Hair follicle dermal papilla cell (primary cell): ENCODE results near the gene SNCG. TPM values are rescaled to one million over a fixed set of nuclear protein-coding genes. Genes with fewer than 3 reads are reported as not detected.

Experiments
- small RNA-seq: library from RNA; depleted of rRNA; stranded (forward); fragments of <200 nt; gene quantifications from one replicate; pipeline ENCODE3, GENCODE V24; 2012
- total RNA-seq: library from RNA; depleted of rRNA; stranded (reverse); fragments of >200 nt; gene quantifications from 2 replicates; pipeline ENCODE4 v1.2.3, GENCODE V29; 2012

SNCG gene
- total RNA-seq: 1.5 and 3.2 TPM in 2 replicates

DNA sequence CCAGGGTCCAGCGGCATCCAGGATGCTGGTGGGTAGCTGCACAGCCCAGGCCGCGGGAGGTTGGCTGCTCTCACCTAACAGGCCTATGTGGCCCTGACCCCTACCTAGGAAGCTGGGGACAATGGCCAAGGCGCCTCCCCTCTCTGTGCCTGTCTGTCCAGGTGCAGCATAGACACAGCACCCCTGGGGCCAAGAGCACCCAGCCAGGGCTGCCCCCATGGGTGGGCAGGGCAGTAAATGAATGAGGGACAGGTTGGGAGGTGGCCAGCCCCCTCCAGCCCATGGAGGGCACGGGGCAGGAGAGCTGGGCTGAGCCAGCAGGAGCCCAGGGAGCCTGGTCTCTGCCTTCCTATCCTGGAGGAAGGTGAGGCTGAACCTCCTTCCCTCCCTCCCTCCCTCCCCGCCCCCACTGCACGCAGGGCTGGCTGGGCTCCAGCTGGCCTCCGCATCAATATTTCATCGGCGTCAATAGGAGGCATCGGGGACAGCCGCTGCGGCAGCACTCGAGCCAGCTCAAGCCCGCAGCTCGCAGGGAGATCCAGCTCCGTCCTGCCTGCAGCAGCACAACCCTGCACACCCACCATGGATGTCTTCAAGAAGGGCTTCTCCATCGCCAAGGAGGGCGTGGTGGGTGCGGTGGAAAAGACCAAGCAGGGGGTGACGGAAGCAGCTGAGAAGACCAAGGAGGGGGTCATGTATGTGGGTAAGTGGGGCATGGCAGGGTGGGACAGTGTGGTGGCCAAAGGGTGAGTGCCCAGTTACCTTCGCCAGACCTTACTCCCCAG is at the start of gene SNCG:
SNCG (plus strand) TSS at position 484 of the 785 bp plus-strand sequence; CDS start at position 583, 99 bp downstream.

DNA sequence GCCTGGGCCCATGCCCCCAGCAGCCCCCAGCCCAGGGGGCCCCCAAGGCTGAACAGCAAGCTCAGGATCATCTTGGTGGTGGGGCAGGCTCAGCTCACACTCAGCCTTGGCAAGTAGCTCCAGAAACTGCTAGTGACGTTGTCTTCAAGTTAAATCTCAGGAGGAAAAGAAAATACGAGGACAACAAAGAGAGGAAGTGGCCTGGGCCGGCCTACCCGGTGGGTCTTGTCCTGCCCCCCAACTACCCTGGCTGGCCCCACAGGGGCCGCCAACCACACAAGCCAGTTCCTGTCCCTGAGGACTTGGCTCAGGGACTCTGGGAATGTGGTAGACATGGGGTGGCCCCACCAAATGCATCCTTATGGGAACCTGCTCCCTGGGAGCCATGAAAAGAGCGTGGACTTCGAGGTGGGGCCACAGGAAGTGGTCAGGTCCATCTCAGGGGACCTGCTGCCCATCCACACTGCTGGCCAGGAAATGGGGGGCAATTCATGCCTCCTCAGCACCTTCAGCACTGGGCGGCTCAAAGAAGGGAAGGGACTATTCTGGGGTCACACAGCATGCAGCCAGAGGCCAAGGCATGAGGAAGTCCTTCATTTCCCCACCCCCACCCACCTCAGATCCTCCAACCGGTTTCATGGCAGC is 806 bp upstream of the SNCG start, which contains the start of gene MMRN2:
MMRN2 (minus strand) TSS at position 145 of the 645 bp plus-strand sequence; CDS start at position 71, 74 bp downstream.

DNA sequence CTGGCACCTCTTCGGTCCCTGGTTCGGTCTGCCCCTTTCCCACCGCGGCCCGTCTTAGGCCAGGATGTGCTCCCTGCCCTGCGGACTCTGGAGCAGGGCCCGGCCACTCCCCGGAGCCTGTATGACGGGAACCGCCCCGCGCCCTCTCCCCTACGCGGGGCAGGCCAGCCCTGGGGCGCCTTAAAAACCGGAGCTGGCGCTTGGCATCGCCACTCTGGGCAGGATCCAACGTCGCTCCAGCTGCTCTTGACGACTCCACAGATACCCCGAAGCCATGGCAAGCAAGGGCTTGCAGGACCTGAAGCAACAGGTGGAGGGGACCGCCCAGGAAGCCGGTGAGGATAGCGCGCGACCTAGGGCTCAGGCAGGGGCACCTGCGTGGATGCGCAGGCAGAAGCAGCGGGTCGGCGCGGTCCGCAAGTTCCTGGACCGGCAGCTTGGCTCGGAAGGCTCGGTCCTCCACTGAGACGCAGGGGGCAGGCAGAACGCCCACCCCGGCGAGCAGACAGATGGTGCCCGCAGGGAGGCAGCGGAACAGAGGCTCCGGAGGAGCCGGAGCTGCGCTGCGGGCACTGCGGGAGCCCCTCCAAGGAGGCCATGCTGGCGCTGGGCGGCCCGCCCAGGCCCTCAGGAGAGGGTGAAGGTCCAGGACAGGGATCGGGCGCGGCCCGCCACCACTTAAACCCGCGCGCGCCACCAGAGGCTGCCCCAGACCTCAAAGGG is 10.0 kb downstream of the SNCG start, which contains the start of gene ADIRF:
ADIRF (plus strand) TSS at position 212 of the 723 bp plus-strand sequence; CDS start at position 275, 63 bp downstream.

Small RNAs within 50 kb of the gene (small RNA-seq; reads per million reads assigned to genes)
- gene BMS1P3: not detected

Other genes with a start within 250 kb of the SNCG start
- gene BMPR1A, start 202.0 kb upstream of the SNCG start, total RNA-seq: 72.3 and 87.5 TPM in 2 replicates
- 1.5 and 1.6 TPM in 2 replicates for gene MMRN2, start 984 bp upstream of the SNCG start, total RNA-seq
- gene ADIRF, start 9.9 kb downstream of the SNCG start, total RNA-seq: 10.4 and 24.4 TPM in 2 replicates
- gene FAM25A, start 61.7 kb downstream of the SNCG start, total RNA-seq: not detected in 2 replicates
- 236 and 243 TPM in 2 replicates for gene GLUD1, start 136.2 kb downstream of the SNCG start, total RNA-seq
- gene SHLD2, start 136.6 kb downstream of the SNCG start, total RNA-seq: 33.5 and 38.0 TPM in 2 replicates